Hepatocyte (in vitro differentiated cells): ENCODE results near the gene SUN3. TPM values are rescaled to one million over a fixed set of nuclear protein-coding genes. Genes with fewer than 3 reads are reported as not detected.
A peak's percentile ranks its signal among the peaks of the same experiment; 100 is the strongest.

Source experiments
- DNase-seq: peaks from one replicate; pipeline ENCODE4 v3.0.0-alpha.2; 2016; ENCODE audit warnings: low spot score
- H2AFZ ChIP-seq: fragments of 200-600 bp; sonication (generic); 2 replicates; pipeline ENCODE4 v1.6.0; 2016; ENCODE audit warnings: antibody characterized with exemption, mild to moderate bottlenecking
- H3K27ac ChIP-seq: fragments of 200-600 bp; sonication (generic); 2 replicates; pipeline ENCODE4 v1.5.1; 2016; ENCODE audit warnings: mild to moderate bottlenecking
- H3K27me3 ChIP-seq: fragments of 200-600 bp; sonication (generic); 2 replicates; pipeline ENCODE4 v1.6.1; 2016
- H3K36me3 ChIP-seq: fragments of 200-600 bp; sonication (generic); replicated peaks from 2 replicates; pipeline ENCODE4 v1.5.1; 2016; ENCODE audit warnings: low read depth; ENCODE audit not compliant: insufficient read depth
- H3K4me1 ChIP-seq: fragments of 200-600 bp; sonication (generic); 2 replicates; pipeline ENCODE4 v1.5.1; 2016; ENCODE audit warnings: mild to moderate bottlenecking, moderate library complexity; ENCODE audit not compliant: insufficient read depth
- H3K4me2 ChIP-seq: fragments of 200-600 bp; sonication (generic); 2 replicates; pipeline ENCODE4 v1.6.0; 2016
- H3K4me3 ChIP-seq: fragments of 200-600 bp; sonication (generic); 2 replicates; pipeline ENCODE4 v1.5.1; 2016; ENCODE audit warnings: mild to moderate bottlenecking
- H3K79me2 ChIP-seq: fragments of 200-600 bp; sonication (generic); 2 replicates; pipeline ENCODE4 v1.6.0; 2017; ENCODE audit warnings: mild to moderate bottlenecking
- H3K9me2 ChIP-seq: fragments of 200-600 bp; sonication (generic); replicated peaks from 2 replicates; pipeline ENCODE4 v1.6.0; 2017; ENCODE audit warnings: mild to moderate bottlenecking; ENCODE audit not compliant: insufficient read depth
- H3K9me3 ChIP-seq: fragments of 200-600 bp; sonication (generic); 2 replicates; pipeline ENCODE4 v1.5.1; 2016; ENCODE audit warnings: low read depth, mild to moderate bottlenecking
- H4K20me1 ChIP-seq: fragments of 200-600 bp; sonication (generic); 2 replicates; pipeline ENCODE4 v1.6.0; 2016; ENCODE audit warnings: mild to moderate bottlenecking; ENCODE audit not compliant: insufficient read depth, poor library complexity, severe bottlenecking
- CTCF ChIP-seq: fragments of 200-600 bp; sonication (generic); IDR thresholded peaks from 2 replicates; pipeline ENCODE4 v1.5.1; 2016; ENCODE audit warnings: antibody characterized with exemption, mild to moderate bottlenecking; ENCODE audit not compliant: poor library complexity
- EZH2 ChIP-seq: fragments of 200-600 bp; sonication (generic); IDR thresholded peaks from 2 replicates; pipeline ENCODE4 v1.6.1; 2016; ENCODE audit warnings: antibody characterized with exemption, mild to moderate bottlenecking, borderline replicate concordance
- EZH2phosphoT487 ChIP-seq: fragments of 200-600 bp; sonication (generic); IDR thresholded peaks from one replicate; pipeline ENCODE4 v1.6.1; 2018; ENCODE audit warnings: antibody characterized with exemption, mild to moderate bottlenecking, low read depth, moderate library complexity; ENCODE audit not compliant: unreplicated experiment, severe bottlenecking
- WGBS: methylation state at CpG from one replicate; pipeline ENCODE4 v1.1.6; 2016; ENCODE audit warnings: low lambda C conversion rate; ENCODE audit errors: missing lambda C conversion rate; 5-methylcytosine and 5-hydroxymethylcytosine counted together
- polyA plus RNA-seq: library from polyadenylated mRNA; unstranded; fragments of >200 nt; fragmentation: Nextera tagmentation; extraction: Ambion mirVana; gene quantifications from 2 replicates; pipeline ENCODE4 v1.2.1, GENCODE V29; 2016
- total RNA-seq: library from RNA; depleted of rRNA; stranded (reverse); fragments of >200 nt; gene quantifications from 2 replicates; pipeline ENCODE4 v1.2.3, GENCODE V29; 2014

Gene SUN3
- total and polyA plus RNA-seq, 2 experiments from 2014 or later = not detected

DNA sequence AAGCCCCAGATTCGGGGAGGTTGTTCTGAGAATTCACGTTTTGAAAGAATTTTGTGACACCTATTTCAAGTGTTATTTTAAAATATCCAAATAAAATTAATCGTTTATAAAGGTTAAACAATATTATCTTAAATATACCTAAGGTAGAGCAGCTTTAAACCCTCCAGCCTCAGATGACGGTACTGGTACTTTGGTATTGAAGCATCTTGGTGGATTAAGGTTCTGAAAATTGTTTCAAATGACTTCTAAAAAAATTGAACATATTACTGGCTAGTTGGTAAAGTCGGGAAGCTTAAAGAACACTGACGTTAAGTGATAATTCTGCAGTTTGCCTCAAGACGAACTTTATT is 49.1 kb downstream of the SUN3 start:
- Histone ChIP-seq H3K79me2 (peaks cover 14% of the 10 kb centered on the region), H3K9me3 (no peaks in the 10 kb centered on the region), H3K4me1 (peaks cover 8% of the 10 kb centered on the region), H2AFZ (peak overlapping the region; percentile 74), H3K36me3 (peaks cover 3% of the 10 kb centered on the region), H3K4me3 (peak overlapping the region; percentile 69), H3K27ac (peak overlapping the region; percentile 95), H3K27me3 (no peaks in the 10 kb centered on the region), H4K20me1 (no peaks in the 10 kb centered on the region), H3K9me2 (no peaks in the 10 kb centered on the region), H3K4me2 (peak overlapping the region; percentile 82)
- 45% methylated on average over 7 of the region's 7 CpGs for WGBS
- TF ChIP-seq CTCF = no peak
- no peak for DNase-seq

GRCh38 chr7:47979145-47979831 is 49.6 kb downstream of the SUN3 start, which contains the start of gene HUS1:
Gene HUS1 (minus strand): TSS chr7:47979615. CDS start chr7:47979519, 96 bp downstream.
- Histone ChIP-seq H4K20me1 (no peaks in the 10 kb centered on the region), H3K27me3 (no peaks in the 10 kb centered on the region), H2AFZ (peak within 1 kb of the TSS; percentile 74), H3K27ac (peak within 1 kb of the TSS; percentile 95), H3K36me3 (peaks cover 3% of the 10 kb centered on the region), H3K4me1 (peaks cover 8% of the 10 kb centered on the region), H3K9me2 (no peaks in the 10 kb centered on the region), H3K9me3 (no peaks in the 10 kb centered on the region), H3K4me3 (peak within 1 kb of the TSS; percentile 69), H3K4me2 (peak within 1 kb of the TSS; percentile 82), H3K79me2 (peaks cover 14% of the 10 kb centered on the region)
- no peak for TF ChIP-seq EZH2
- TF ChIP-seq CTCF = no peak
- TF ChIP-seq EZH2phosphoT487 = no peak
- 3% methylated on average over 52 of the region's 62 CpGs for WGBS
- peak; percentile 93 for DNase-seq

- Histone ChIP-seq H3K9me3 (no peaks in the 10 kb centered on the region), H3K4me3 (peak overlapping the region; percentile 69), H3K4me2 (peak overlapping the region; percentile 82), H3K27me3 (no peaks in the 10 kb centered on the region), H3K36me3 (peaks cover 3% of the 10 kb centered on the region), H2AFZ (peak overlapping the region; percentile 74), H3K9me2 (no peaks in the 10 kb centered on the region), H3K27ac (peak overlapping the region; percentile 95), H3K79me2 (peaks cover 14% of the 10 kb centered on the region), H3K4me1 (peaks cover 8% of the 10 kb centered on the region), H4K20me1 (no peaks in the 10 kb centered on the region)
- no peak for TF ChIP-seq EZH2phosphoT487
- no peak for TF ChIP-seq CTCF
- TF ChIP-seq EZH2 = no peak
- DNase-seq = no peak
- WGBS = 19% methylated on average over 4 of the region's 4 CpGs
Observed at GRCh38 chr7:47978790-47979144, 50.1 kb downstream of the SUN3 start.

DNA sequence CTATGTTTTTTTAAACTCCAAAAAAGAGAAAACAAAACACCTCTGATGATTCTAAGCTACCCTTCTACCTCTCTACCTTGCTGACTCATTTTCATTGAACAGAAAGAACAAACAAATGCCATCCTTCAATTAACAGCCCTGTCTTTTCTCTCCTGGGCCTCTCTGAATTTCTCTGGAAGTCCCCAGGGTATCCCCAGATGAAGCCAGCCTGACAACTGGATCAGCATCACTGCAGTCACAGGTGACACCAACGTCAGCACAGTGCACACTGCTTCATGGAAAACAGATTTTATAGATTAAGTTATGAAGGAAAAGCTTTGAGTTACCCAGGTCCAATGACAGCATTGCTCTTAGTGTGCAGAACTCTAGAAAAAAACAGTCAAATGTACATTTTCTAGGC is 55.2 kb downstream of the SUN3 start:
- no peak overlapping the region for H3K4me3 ChIP-seq
- H4K20me1 ChIP-seq = no peaks in the 10 kb centered on the region
- peaks cover 12% of the 10 kb centered on the region for H3K4me1 ChIP-seq
- no peaks in the 10 kb centered on the region for H3K9me3 ChIP-seq
- H3K9me2 ChIP-seq = no peaks in the 10 kb centered on the region
- no peaks in the 10 kb centered on the region for H3K27me3 ChIP-seq
- H2AFZ ChIP-seq = no peak overlapping the region
- WGBS = 96% methylated on average over 1 of the region's 1 CpG
- peaks cover 14% of the 10 kb centered on the region for H3K79me2 ChIP-seq
- peaks cover 3% of the 10 kb centered on the region for H3K36me3 ChIP-seq
- H3K27ac ChIP-seq = no peak overlapping the region
- TF ChIP-seq EZH2 (no peak), EZH2phosphoT487 (no peak), CTCF (no peak)
- no peak for DNase-seq
- H3K4me2 ChIP-seq = no peak overlapping the region
